ENCODE results near the gene TLCD3A.

The TLCD3A gene

GRCh38 chr17:740240-741017 is 8.0 kb downstream of the TLCD3A start:
- H4K91ac ChIP-seq (ENCODE audit: low read length) = no peak overlapping the region
- no peak overlapping the region for H3K4me3 ChIP-seq (ENCODE audit: insufficient read depth in 1 of 2, low read depth in 1 of 2, low read length in 2 of 2)
- no peak overlapping the region for H2BK120ac ChIP-seq (ENCODE audit: low read depth, low read length)
- no peak overlapping the region for H3K18ac ChIP-seq (ENCODE audit: low read depth in 1 of 2, low read length in 2 of 2)
- H3K23ac ChIP-seq (ENCODE audit: low read length in 2 of 2) = no peak overlapping the region
- H2BK5ac ChIP-seq (ENCODE audit: low read depth, low read length, poor library complexity, severe bottlenecking) = no peak overlapping the region
- H3K27ac ChIP-seq (ENCODE audit: low read length, poor library complexity, severe bottlenecking) = no peak overlapping the region
- no peak overlapping the region for H3K4ac ChIP-seq (ENCODE audit: low read depth in 1 of 2, low read length in 2 of 2)
- 97% methylated on average over 18 of the region's 18 CpGs for WGBS
- no peak for DNase-seq
- H2BK15ac ChIP-seq (ENCODE audit: low read depth, poor library complexity, severe bottlenecking) = no peak overlapping the region
- H3K79me1 ChIP-seq (replicated peaks; ENCODE audit: low read length, poor library complexity, severe bottlenecking) = peaks cover 34% of the 10 kb centered on the region
- peaks cover 49 to 84% of the 10 kb centered on the region in 2 experiments for H3K36me3 ChIP-seq (ENCODE audit: control insufficient read depth in 1 of 2, insufficient read depth in 2 of 2, low read depth in 1 of 2, low read length in 2 of 2)
- no peak overlapping the region for H3K14ac ChIP-seq (ENCODE audit: low read length in 2 of 2)
- H2BK12ac ChIP-seq (ENCODE audit: low read length in 2 of 2) = no peak overlapping the region
- no peak overlapping the region for H2AK5ac ChIP-seq (ENCODE audit: low read length, severe bottlenecking)
- no peak overlapping the region for H3K4me2 ChIP-seq (ENCODE audit: low read length, poor library complexity, severe bottlenecking)
- no peaks in the 10 kb centered on the region for H3K27me3 ChIP-seq (ENCODE audit: control insufficient read depth in 1 of 2, insufficient read depth in 1 of 2, low read length in 2 of 2)
- no peaks in the 10 kb centered on the region for H3K9me3 ChIP-seq (ENCODE audit: control insufficient read depth, low read length)
- peaks cover 1% of the 10 kb centered on the region for H3K4me1 ChIP-seq (ENCODE audit: control insufficient read depth, insufficient read depth, low read depth, low read length)
- H3K9ac ChIP-seq (ENCODE audit: low read length) = no peak overlapping the region
- no peak overlapping the region for H2AFZ ChIP-seq (ENCODE audit: low read depth, low read length)
- no peak overlapping the region for H4K8ac ChIP-seq (ENCODE audit: low read length)

GRCh38 chr17:742147-742793 is 9.9 kb downstream of the TLCD3A start:
- no peaks in the 10 kb centered on the region for H3K27me3 ChIP-seq (ENCODE audit: control insufficient read depth in 1 of 2, insufficient read depth in 1 of 2, low read length in 2 of 2)
- H3K4ac ChIP-seq (ENCODE audit: low read depth in 1 of 2, low read length in 2 of 2) = no peak overlapping the region
- no peak overlapping the region for H2BK15ac ChIP-seq (ENCODE audit: low read depth, poor library complexity, severe bottlenecking)
- H3K18ac ChIP-seq (ENCODE audit: low read depth in 1 of 2, low read length in 2 of 2) = no peak overlapping the region
- H4K91ac ChIP-seq (ENCODE audit: low read length) = no peak overlapping the region
- H2BK120ac ChIP-seq (ENCODE audit: low read depth, low read length) = no peak overlapping the region
- H3K9me3 ChIP-seq (ENCODE audit: control insufficient read depth, low read length) = no peaks in the 10 kb centered on the region
- H2BK12ac ChIP-seq (ENCODE audit: low read length in 2 of 2) = no peak overlapping the region
- H2AK5ac ChIP-seq (ENCODE audit: low read length, severe bottlenecking) = no peak overlapping the region
- no peak for DNase-seq
- H2AFZ ChIP-seq (ENCODE audit: low read depth, low read length) = no peak overlapping the region
- H3K9ac ChIP-seq (ENCODE audit: low read length) = no peak overlapping the region
- H3K4me2 ChIP-seq (ENCODE audit: low read length, poor library complexity, severe bottlenecking) = no peak overlapping the region
- WGBS = 93% methylated on average over 11 of the region's 11 CpGs
- H3K14ac ChIP-seq (ENCODE audit: low read length in 2 of 2) = no peak overlapping the region
- peaks cover 1% of the 10 kb centered on the region for H3K4me1 ChIP-seq (ENCODE audit: control insufficient read depth, insufficient read depth, low read depth, low read length)
- peaks cover 48% of the 10 kb centered on the region for H3K79me1 ChIP-seq (replicated peaks; ENCODE audit: low read length, poor library complexity, severe bottlenecking)
- H3K4me3 ChIP-seq (ENCODE audit: insufficient read depth in 1 of 2, low read depth in 1 of 2, low read length in 2 of 2) = no peak overlapping the region
- H2BK5ac ChIP-seq (ENCODE audit: low read depth, low read length, poor library complexity, severe bottlenecking) = no peak overlapping the region
- peaks cover 68 to 93% of the 10 kb centered on the region in 2 experiments for H3K36me3 ChIP-seq (ENCODE audit: control insufficient read depth in 1 of 2, insufficient read depth in 2 of 2, low read depth in 1 of 2, low read length in 2 of 2)
- H3K27ac ChIP-seq (ENCODE audit: low read length, poor library complexity, severe bottlenecking) = no peak overlapping the region
- H3K23ac ChIP-seq (ENCODE audit: low read length in 2 of 2) = no peak overlapping the region
- H4K8ac ChIP-seq (ENCODE audit: low read length) = no peak overlapping the region

- Histone ChIP-seq H3K27ac (ENCODE audit: low read length, poor library complexity, severe bottlenecking) (no peak overlapping the region), H3K18ac (ENCODE audit: low read depth in 1 of 2, low read length in 2 of 2) (no peak overlapping the region), H3K4me1 (ENCODE audit: control insufficient read depth, insufficient read depth, low read depth, low read length) (no peaks in the 10 kb centered on the region), H2BK5ac (ENCODE audit: low read depth, low read length, poor library complexity, severe bottlenecking) (no peak overlapping the region), H2BK120ac (ENCODE audit: low read depth, low read length) (no peak overlapping the region), H2AFZ (ENCODE audit: low read depth, low read length) (no peak overlapping the region), H3K23ac (ENCODE audit: low read length in 2 of 2) (no peak overlapping the region), H3K36me3 (ENCODE audit: control insufficient read depth in 1 of 2, insufficient read depth in 2 of 2, low read depth in 1 of 2, low read length in 2 of 2) (peaks cover 72 to 94% of the 10 kb centered on the region in 2 experiments), H3K27me3 (ENCODE audit: control insufficient read depth in 1 of 2, insufficient read depth in 1 of 2, low read length in 2 of 2) (no peaks in the 10 kb centered on the region), H3K9ac (ENCODE audit: low read length) (no peak overlapping the region), H3K14ac (ENCODE audit: low read length in 2 of 2) (no peak overlapping the region), H3K4ac (ENCODE audit: low read depth in 1 of 2, low read length in 2 of 2) (no peak overlapping the region), H4K8ac (ENCODE audit: low read length) (no peak overlapping the region), H4K91ac (ENCODE audit: low read length) (no peak overlapping the region), H2AK5ac (ENCODE audit: low read length, severe bottlenecking) (no peak overlapping the region), H3K79me1 (replicated peaks; ENCODE audit: low read length, poor library complexity, severe bottlenecking) (peaks cover 54% of the 10 kb centered on the region), H3K9me3 (ENCODE audit: control insufficient read depth, low read length) (no peaks in the 10 kb centered on the region), H3K4me2 (ENCODE audit: low read length, poor library complexity, severe bottlenecking) (no peak overlapping the region), H3K4me3 (ENCODE audit: insufficient read depth in 1 of 2, low read depth in 1 of 2, low read length in 2 of 2) (no peak overlapping the region), H2BK15ac (ENCODE audit: low read depth, poor library complexity, severe bottlenecking) (no peak overlapping the region), H2BK12ac (ENCODE audit: low read length in 2 of 2) (no peak overlapping the region)
- no peak for DNase-seq
- 97% methylated on average over 3 of the region's 4 CpGs for WGBS
These were observed 10.7 kb downstream of the TLCD3A start for GRCh38 chr17:743139-743538.

GRCh38 chr17:744937-745336 is 12.5 kb downstream of the TLCD3A start:
- H4K91ac ChIP-seq (ENCODE audit: low read length) = no peak overlapping the region
- H3K27ac ChIP-seq (ENCODE audit: low read length, poor library complexity, severe bottlenecking) = no peak overlapping the region
- H3K4ac ChIP-seq (ENCODE audit: low read depth in 1 of 2, low read length in 2 of 2) = no peak overlapping the region
- no peak overlapping the region for H4K8ac ChIP-seq (ENCODE audit: low read length)
- no peak overlapping the region for H2BK5ac ChIP-seq (ENCODE audit: low read depth, low read length, poor library complexity, severe bottlenecking)
- no peaks in the 10 kb centered on the region for H3K4me1 ChIP-seq (ENCODE audit: control insufficient read depth, insufficient read depth, low read depth, low read length)
- no peak for DNase-seq
- H3K36me3 ChIP-seq (ENCODE audit: control insufficient read depth in 1 of 2, insufficient read depth in 2 of 2, low read depth in 1 of 2, low read length in 2 of 2) = peaks cover 76 to 79% of the 10 kb centered on the region in 2 experiments
- H2BK15ac ChIP-seq (ENCODE audit: low read depth, poor library complexity, severe bottlenecking) = no peak overlapping the region
- H3K4me2 ChIP-seq (ENCODE audit: low read length, poor library complexity, severe bottlenecking) = no peak overlapping the region
- no peak overlapping the region for H3K23ac ChIP-seq (ENCODE audit: low read length in 2 of 2)
- H3K14ac ChIP-seq (ENCODE audit: low read length in 2 of 2) = no peak overlapping the region
- no peak overlapping the region for H2AK5ac ChIP-seq (ENCODE audit: low read length, severe bottlenecking)
- no peak overlapping the region for H3K9ac ChIP-seq (ENCODE audit: low read length)
- H2BK12ac ChIP-seq (ENCODE audit: low read length in 2 of 2) = no peak overlapping the region
- 93% methylated on average over 9 of the region's 9 CpGs for WGBS
- peaks cover 55% of the 10 kb centered on the region for H3K79me1 ChIP-seq (replicated peaks; ENCODE audit: low read length, poor library complexity, severe bottlenecking)
- H3K9me3 ChIP-seq (ENCODE audit: control insufficient read depth, low read length) = no peaks in the 10 kb centered on the region
- H3K27me3 ChIP-seq (ENCODE audit: control insufficient read depth in 1 of 2, insufficient read depth in 1 of 2, low read length in 2 of 2) = no peaks in the 10 kb centered on the region
- no peak overlapping the region for H3K4me3 ChIP-seq (ENCODE audit: insufficient read depth in 1 of 2, low read depth in 1 of 2, low read length in 2 of 2)
- H3K18ac ChIP-seq (ENCODE audit: low read depth in 1 of 2, low read length in 2 of 2) = no peak overlapping the region
- H2AFZ ChIP-seq (ENCODE audit: low read depth, low read length) = no peak overlapping the region
- H2BK120ac ChIP-seq (ENCODE audit: low read depth, low read length) = no peak overlapping the region
